Uterus (tissue), 2 donors: Measurements from ENCODE around the gene CDH8.

ENCODE experiments used
- POLR2A ChIP-seq, 2 donors: fragments of 450-650 bp; IDR thresholded peaks; one replicate each; pipeline ENCODE4 v1.6.1; 2016; ENCODE audit warnings: antibody characterized with exemption in 2 of 2, mild to moderate bottlenecking in 1 of 2, moderate library complexity in 1 of 2
- TF ChIP-seq, protein P1 (sequence below), 4 experiments: fragments of 200-600 bp in 2 of 4; fragments of 450-650 bp in 2 of 4; sonication (generic) in 2 of 4; IDR thresholded peaks; one replicate each; pipeline ENCODE4 v1.5.1; 2016 to 2019; ENCODE audit warnings: antibody characterized with exemption in 4 of 4, mild to moderate bottlenecking in 2 of 4, moderate library complexity in 1 of 4

- TF ChIP-seq, protein P1, sequence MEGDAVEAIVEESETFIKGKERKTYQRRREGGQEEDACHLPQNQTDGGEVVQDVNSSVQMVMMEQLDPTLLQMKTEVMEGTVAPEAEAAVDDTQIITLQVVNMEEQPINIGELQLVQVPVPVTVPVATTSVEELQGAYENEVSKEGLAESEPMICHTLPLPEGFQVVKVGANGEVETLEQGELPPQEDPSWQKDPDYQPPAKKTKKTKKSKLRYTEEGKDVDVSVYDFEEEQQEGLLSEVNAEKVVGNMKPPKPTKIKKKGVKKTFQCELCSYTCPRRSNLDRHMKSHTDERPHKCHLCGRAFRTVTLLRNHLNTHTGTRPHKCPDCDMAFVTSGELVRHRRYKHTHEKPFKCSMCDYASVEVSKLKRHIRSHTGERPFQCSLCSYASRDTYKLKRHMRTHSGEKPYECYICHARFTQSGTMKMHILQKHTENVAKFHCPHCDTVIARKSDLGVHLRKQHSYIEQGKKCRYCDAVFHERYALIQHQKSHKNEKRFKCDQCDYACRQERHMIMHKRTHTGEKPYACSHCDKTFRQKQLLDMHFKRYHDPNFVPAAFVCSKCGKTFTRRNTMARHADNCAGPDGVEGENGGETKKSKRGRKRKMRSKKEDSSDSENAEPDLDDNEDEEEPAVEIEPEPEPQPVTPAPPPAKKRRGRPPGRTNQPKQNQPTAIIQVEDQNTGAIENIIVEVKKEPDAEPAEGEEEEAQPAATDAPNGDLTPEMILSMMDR (IDR thresholded peaks at IDR 0.05) = no peak
- no peak for TF ChIP-seq POLR2A (IDR thresholded peaks at IDR 0.05)
Measured at GRCh38 chr16:61681673-61682072, 354.6 kb downstream of the CDH8 start.
